Neutrophil (primary cell): ENCODE results near the gene IQGAP2.

Experiments
- H3K27ac ChIP-seq: fragments of 200-600 bp; sonication (generic); 2 replicates; pipeline ENCODE4 v1.5.1; 2016; ENCODE audit warnings: mild to moderate bottlenecking, moderate library complexity
- H3K27me3 ChIP-seq: fragments of 200-600 bp; sonication (generic); 2 replicates; pipeline ENCODE4 v1.6.0; 2016; ENCODE audit warnings: mild to moderate bottlenecking
- H3K36me3 ChIP-seq: fragments of 200-600 bp; sonication (generic); 2 replicates; pipeline ENCODE4 v1.5.1; 2017
- H3K4me1 ChIP-seq, 2 experiments: fragments of 200-600 bp in 1 of 2; sonication (generic) in 1 of 2; 1 replicate in 1 of 2; 2 replicates in 1 of 2; pipeline versions ENCODE4 v1.5.1 to v1.6.1; 2013 to 2016; ENCODE audit warnings: low read depth in 1 of 2, low read length in 1 of 2, mild to moderate bottlenecking in 1 of 2, moderate library complexity in 1 of 2; ENCODE audit not compliant: control insufficient read depth in 1 of 2, insufficient read depth in 1 of 2
- H3K4me3 ChIP-seq, 2 experiments: fragments of 200-600 bp in 1 of 2; sonication (generic) in 1 of 2; 1 replicate in 1 of 2; 2 replicates in 1 of 2; pipeline ENCODE4 v1.5.1; 2013 to 2016; ENCODE audit warnings: low read depth in 1 of 2, low read length in 1 of 2, mild to moderate bottlenecking in 1 of 2, moderate library complexity in 1 of 2
- H3K9me3 ChIP-seq: fragments of 200-600 bp; sonication (generic); 2 replicates; pipeline ENCODE4 v1.5.1; 2016
- CTCF ChIP-seq: fragments of 200-600 bp; sonication (generic); IDR thresholded peaks from 2 replicates; pipeline ENCODE4 v1.5.1; 2016; ENCODE audit warnings: antibody characterized with exemption

IQGAP2 gene

DNA sequence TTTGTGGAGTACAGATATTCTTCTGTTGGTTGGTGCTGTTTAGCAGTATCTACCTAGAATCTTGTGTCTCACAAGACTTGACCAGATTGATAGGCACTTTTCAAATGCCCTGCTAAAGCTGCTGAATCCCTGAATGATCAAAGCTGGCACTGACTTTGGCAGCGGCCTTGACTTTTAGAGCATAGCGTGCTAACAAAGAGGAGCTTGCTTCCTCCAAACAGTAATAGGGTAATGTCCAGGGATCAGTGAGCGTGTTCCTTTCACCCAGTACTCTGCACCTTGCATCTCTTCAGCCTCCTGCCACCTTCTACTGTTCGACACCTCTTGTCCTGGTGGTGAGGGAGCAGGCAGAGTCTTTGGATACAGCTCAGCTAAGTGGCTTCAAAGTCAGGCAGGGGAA, 100.8 kb downstream of the IQGAP2 start:
- TF ChIP-seq CTCF, result no peak
- H3K36me3 ChIP-seq, result no peaks in the 10 kb centered on the region
- no peak overlapping the region for H3K27ac ChIP-seq
- H3K27me3 ChIP-seq, result no peaks in the 10 kb centered on the region
- peaks cover 0 to 6% of the 10 kb centered on the region in 2 experiments for H3K4me1 ChIP-seq
- no peaks in the 10 kb centered on the region for H3K9me3 ChIP-seq
- H3K4me3 ChIP-seq, result no peak overlapping the region

- Histone ChIP-seq H3K9me3 (no peaks in the 10 kb centered on the region), H3K27ac (no peak overlapping the region), H3K36me3 (no peaks in the 10 kb centered on the region), H3K4me3 (no peak overlapping the region), H3K27me3 (no peaks in the 10 kb centered on the region), H3K4me1 (peaks cover 0 to 6% of the 10 kb centered on the region in 2 experiments)
- TF ChIP-seq CTCF, result no peak
Observed at GRCh38 chr5:76504901-76505564, 101.9 kb downstream of the IQGAP2 start.

GRCh38 chr5:76513476-76513875, 110.4 kb downstream of the IQGAP2 start:
- Histone ChIP-seq H3K36me3 (no peaks in the 10 kb centered on the region), H3K4me3 (no peak overlapping the region), H3K27me3 (no peaks in the 10 kb centered on the region), H3K4me1 (no peaks in the 10 kb centered on the region), H3K9me3 (no peaks in the 10 kb centered on the region), H3K27ac (no peak overlapping the region)
- TF ChIP-seq CTCF, result no peak

GRCh38 chr5:76514292-76514691, 111.2 kb downstream of the IQGAP2 start:
- Histone ChIP-seq H3K27ac (no peak overlapping the region), H3K4me1 (no peaks in the 10 kb centered on the region), H3K9me3 (no peaks in the 10 kb centered on the region), H3K27me3 (no peaks in the 10 kb centered on the region), H3K4me3 (no peak overlapping the region), H3K36me3 (no peaks in the 10 kb centered on the region)
- no peak for TF ChIP-seq CTCF

DNA sequence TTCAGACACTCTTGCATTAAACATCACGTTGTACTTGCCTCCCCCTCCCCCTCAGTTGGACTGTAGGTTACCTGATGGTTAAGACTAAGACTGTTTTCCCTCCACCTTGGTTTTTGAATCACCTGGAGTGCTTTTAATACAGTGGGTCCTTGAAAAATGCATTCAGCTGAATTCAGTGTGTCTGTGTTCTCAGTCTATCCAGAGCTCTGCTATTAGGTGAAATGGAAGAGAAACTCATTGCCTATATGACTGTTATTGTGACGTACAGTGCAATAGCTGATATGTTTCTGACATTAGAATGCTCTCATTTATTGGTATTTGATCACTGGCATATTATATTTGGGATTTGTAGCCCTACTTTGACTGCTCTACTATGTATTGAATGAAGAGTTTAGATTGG, 111.6 kb downstream of the IQGAP2 start:
- Histone ChIP-seq H3K4me1 (no peaks in the 10 kb centered on the region), H3K27ac (no peak overlapping the region), H3K4me3 (no peak overlapping the region), H3K27me3 (no peaks in the 10 kb centered on the region), H3K36me3 (no peaks in the 10 kb centered on the region), H3K9me3 (no peaks in the 10 kb centered on the region)
- TF ChIP-seq CTCF, result no peak
